ENCODE measurements around the gene LTA.
A peak's percentile ranks its signal among the peaks of the same experiment; 100 is the strongest.
"Not testable (repeated sequence)": the region's sequence is repeated elsewhere in the genome, so short reads cannot be mapped to it uniquely, and the experiment has no call there.

Gene LTA

DNA sequence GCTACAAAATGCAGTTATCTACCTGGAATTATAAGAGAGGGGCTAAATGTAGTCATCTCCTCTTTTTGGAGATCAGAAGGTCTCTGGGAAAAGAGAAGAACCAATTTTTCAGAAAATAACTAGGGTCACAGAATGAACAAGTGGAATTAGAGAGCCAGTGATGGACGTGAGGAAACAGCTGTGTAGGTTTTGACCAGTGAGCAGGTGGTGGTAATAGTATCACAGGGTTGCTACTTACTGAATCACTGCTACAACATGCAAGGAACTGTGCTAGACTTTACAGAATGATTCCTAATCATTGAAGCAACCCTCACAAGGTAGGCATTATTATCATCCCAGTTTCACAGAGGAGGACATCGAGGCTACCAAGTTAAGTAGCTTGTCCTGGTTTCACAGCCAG is 27.4 kb upstream of the LTA start:
- no peaks in the 10 kb centered on the region for H3K9me3 ChIP-seq (replicated peaks; ENCODE audit: low read length)
- no peak overlapping the region for H3K4me2 ChIP-seq (ENCODE audit: low read length)
- H3K27me3 ChIP-seq (ENCODE audit: control insufficient read depth, insufficient read depth, low read length): no peaks in the 10 kb centered on the region
- H3K9ac ChIP-seq (ENCODE audit: low read depth, low read length): no peak overlapping the region
- peaks cover 20% of the 10 kb centered on the region for H3K36me3 ChIP-seq (ENCODE audit: insufficient read depth, low read length)
- no peak overlapping the region for H3K4me3 ChIP-seq (ENCODE audit: low read length)
- H3K4me1 ChIP-seq (ENCODE audit: control insufficient read depth, insufficient read depth, low read length): peaks cover 29% of the 10 kb centered on the region

DNA sequence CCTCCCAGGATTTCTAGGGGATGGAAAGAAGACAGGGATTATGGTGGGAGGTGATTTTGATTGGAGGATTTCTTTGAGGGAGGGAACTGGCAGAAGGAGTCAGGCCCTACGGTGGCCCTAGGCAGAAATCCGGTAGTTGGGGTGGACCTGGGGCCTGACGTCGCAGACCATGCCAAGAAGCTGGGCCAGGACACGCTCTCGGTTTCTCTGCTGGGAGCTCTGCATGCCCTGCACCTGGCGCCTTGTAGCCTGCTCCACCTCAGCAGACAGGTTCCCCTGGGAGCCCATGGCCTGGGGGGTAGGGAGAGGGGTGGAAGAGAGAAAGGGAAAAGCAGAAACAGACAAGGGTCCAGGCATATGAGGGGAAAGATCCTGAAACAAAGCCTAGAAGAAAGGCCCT is 26.8 kb upstream of the LTA start:
- H3K4me2 ChIP-seq (ENCODE audit: low read length): no peak overlapping the region
- H3K4me1 ChIP-seq (ENCODE audit: control insufficient read depth, insufficient read depth, low read length): peaks cover 23% of the 10 kb centered on the region
- peak overlapping the region; percentile 54 for H3K9ac ChIP-seq (ENCODE audit: low read depth, low read length)
- peaks cover 14% of the 10 kb centered on the region for H3K36me3 ChIP-seq (ENCODE audit: insufficient read depth, low read length)
- no peak overlapping the region for H3K4me3 ChIP-seq (ENCODE audit: low read length)
- H3K9me3 ChIP-seq (replicated peaks; ENCODE audit: low read length): no peaks in the 10 kb centered on the region
- no peaks in the 10 kb centered on the region for H3K27me3 ChIP-seq (ENCODE audit: control insufficient read depth, insufficient read depth, low read length)

DNA sequence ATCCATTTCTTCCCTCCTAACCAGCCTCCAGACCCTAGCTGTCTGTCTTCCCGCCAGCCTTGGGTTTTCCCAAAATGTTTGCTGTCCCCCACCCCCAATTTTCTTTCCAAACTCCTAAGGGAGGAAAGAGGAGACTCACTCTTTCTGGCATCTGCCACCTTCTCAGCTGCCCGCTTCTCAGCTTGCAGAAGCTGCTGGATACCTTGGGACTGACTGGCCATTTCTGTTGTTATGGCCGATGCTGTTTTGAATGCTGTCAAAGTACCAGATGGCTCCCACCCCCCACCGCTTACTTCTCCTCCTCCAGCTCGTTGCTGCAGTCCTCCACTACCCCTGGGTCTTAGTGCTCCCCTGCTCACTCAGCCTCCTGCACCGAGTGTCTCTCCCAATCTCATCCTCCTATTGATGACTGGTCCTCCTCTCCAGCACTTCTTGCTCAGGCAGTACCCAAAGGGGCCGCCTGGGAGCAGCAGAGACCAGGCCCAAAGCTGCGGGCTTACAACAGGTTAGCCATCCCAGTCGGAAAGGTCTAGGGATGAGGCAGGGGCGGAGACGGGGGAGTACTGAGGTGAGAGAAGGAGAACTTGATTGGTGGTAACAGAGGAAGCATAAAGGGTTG is 25.6 kb upstream of the LTA start, which contains the start of gene ATP6V1G2:
ATP6V1G2 (minus strand) TSS at position 270 of the 619 bp plus-strand sequence; CDS start at position 221, 49 bp downstream.
- Histone ChIP-seq H3K36me3 (ENCODE audit: insufficient read depth, low read length) (peaks cover 14% of the 10 kb centered on the region), H3K9me3 (replicated peaks; ENCODE audit: low read length) (no peaks in the 10 kb centered on the region), H3K4me3 (ENCODE audit: low read length) (peak within 1 kb of the TSS; percentile 71), H3K9ac (ENCODE audit: low read depth, low read length) (peak within 1 kb of the TSS; percentile 93), H3K4me2 (ENCODE audit: low read length) (peak within 1 kb of the TSS; percentile 89), H3K4me1 (ENCODE audit: control insufficient read depth, insufficient read depth, low read length) (peaks cover 21% of the 10 kb centered on the region), H3K27me3 (ENCODE audit: control insufficient read depth, insufficient read depth, low read length) (no peaks in the 10 kb centered on the region)

DNA sequence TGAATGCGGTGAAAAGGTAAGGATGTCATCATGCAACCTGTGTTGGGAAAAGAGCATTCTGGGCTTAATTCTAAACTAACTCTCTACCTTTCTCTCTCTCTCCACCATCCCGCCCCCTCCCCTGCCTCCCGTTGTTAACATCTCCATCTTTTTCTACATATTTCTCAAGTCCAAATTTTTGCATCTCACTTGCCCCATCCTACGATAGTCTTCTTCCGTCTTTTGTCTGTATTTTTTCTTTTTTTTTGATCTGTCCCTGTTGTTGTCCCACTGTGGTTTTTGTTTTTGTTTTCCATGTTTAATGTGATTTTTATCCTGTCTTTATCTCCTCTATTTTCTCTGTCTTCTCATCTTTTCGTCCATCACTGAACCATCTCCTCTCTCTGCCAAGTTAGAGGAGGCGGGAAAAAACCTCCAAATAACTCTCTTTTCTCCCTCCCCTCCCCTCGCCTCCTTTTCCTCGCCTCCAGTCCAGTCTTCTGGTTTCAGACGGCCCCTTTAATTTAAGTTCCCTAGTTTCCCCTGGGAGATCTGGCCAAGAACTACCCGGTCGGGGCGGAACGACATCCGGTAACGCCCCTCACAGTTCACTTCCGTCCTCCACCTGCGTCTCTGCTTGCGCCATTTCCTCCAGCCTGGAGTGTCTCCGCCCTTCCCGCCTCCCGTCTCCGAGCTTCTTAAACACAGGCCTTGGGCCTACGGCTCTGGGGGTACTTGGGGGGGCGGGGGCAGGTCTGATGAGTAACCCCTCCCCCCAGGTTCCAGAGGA is 24.9 kb upstream of the LTA start, which contains the start of gene NFKBIL1:
NFKBIL1 (plus strand) TSS at position 651 of the 769 bp plus-strand sequence; CDS start at position 738, 87 bp downstream.
- peak within 1 kb of the TSS; percentile 89 for H3K4me2 ChIP-seq (ENCODE audit: low read length)
- H3K36me3 ChIP-seq (ENCODE audit: insufficient read depth, low read length): peaks cover 14% of the 10 kb centered on the region
- H3K4me3 ChIP-seq (ENCODE audit: low read length): peak within 1 kb of the TSS; percentile 71
- no peaks in the 10 kb centered on the region for H3K9me3 ChIP-seq (replicated peaks; ENCODE audit: low read length)
- peak within 1 kb of the TSS; percentile 93 for H3K9ac ChIP-seq (ENCODE audit: low read depth, low read length)
- no peaks in the 10 kb centered on the region for H3K27me3 ChIP-seq (ENCODE audit: control insufficient read depth, insufficient read depth, low read length)
- peaks cover 21% of the 10 kb centered on the region for H3K4me1 ChIP-seq (ENCODE audit: control insufficient read depth, insufficient read depth, low read length)

DNA sequence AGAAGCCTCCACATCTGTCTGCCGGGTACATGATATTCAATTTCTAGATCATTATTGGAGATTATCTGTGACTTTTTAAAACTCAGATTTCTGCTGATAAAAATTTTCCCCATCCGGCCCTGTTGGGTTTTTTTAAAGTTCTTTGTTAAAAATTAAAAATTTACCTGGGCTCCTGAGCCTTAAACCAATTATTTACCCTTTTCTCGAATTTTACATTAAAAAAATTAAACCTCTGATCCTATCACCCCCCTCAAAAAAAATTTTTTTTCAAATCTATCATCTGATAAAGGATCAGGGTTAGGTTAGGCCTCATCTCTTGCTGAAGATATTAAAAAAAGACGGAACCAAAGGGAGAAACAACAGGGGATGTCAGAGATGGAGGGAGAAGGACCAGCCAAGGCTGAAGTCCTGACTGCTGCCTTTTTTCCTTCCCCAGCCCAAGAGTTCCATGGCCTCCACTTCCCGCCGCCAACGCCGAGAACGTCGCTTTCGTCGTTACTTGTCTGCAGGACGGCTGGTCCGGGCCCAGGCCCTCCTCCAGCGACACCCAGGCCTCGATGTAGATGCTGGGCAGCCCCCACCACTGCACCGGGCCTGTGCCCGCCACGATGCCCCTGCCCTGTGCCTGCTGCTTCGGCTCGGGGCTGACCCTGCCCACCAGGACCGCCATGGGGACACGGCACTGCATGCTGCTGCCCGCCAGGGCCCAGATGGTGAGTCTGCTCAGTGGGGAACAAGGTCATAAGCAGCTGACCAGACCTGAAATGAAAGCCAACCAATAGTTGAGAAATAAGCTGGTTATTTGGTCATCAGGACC is 24.2 kb upstream of the LTA start:
- Histone ChIP-seq H3K9me3 (replicated peaks; ENCODE audit: low read length) (no peaks in the 10 kb centered on the region), H3K4me2 (ENCODE audit: low read length) (peak overlapping the region; percentile 89), H3K4me1 (ENCODE audit: control insufficient read depth, insufficient read depth, low read length) (peaks cover 18% of the 10 kb centered on the region), H3K4me3 (ENCODE audit: low read length) (peak overlapping the region; percentile 71), H3K27me3 (ENCODE audit: control insufficient read depth, insufficient read depth, low read length) (no peaks in the 10 kb centered on the region), H3K9ac (ENCODE audit: low read depth, low read length) (peak overlapping the region; percentile 93), H3K36me3 (ENCODE audit: insufficient read depth, low read length) (peaks cover 14% of the 10 kb centered on the region)

DNA sequence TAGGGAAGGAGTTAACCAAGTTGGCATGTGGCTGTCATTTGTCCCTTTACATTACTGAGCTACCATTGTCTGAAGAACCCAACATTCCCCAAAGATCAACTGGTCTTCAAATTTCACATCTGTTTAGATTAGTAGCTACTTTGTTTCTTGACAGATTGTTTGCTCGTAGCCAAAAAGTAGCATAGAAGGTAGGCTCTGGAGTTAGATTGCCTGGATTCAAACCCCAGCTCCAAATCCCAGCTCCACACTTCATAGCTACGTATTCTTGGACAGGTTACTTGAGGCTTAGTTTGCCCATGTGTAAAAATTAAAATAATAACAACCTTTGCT is 23.6 kb upstream of the LTA start:
- Histone ChIP-seq H3K9me3 (replicated peaks; ENCODE audit: low read length) (no peaks in the 10 kb centered on the region), H3K4me1 (ENCODE audit: control insufficient read depth, insufficient read depth, low read length) (peaks cover 16% of the 10 kb centered on the region), H3K4me3 (ENCODE audit: low read length) (peak overlapping the region; percentile 71), H3K36me3 (ENCODE audit: insufficient read depth, low read length) (peaks cover 14% of the 10 kb centered on the region), H3K4me2 (ENCODE audit: low read length) (peak overlapping the region; percentile 89), H3K9ac (ENCODE audit: low read depth, low read length) (peak overlapping the region; percentile 93), H3K27me3 (ENCODE audit: control insufficient read depth, insufficient read depth, low read length) (no peaks in the 10 kb centered on the region)

DNA sequence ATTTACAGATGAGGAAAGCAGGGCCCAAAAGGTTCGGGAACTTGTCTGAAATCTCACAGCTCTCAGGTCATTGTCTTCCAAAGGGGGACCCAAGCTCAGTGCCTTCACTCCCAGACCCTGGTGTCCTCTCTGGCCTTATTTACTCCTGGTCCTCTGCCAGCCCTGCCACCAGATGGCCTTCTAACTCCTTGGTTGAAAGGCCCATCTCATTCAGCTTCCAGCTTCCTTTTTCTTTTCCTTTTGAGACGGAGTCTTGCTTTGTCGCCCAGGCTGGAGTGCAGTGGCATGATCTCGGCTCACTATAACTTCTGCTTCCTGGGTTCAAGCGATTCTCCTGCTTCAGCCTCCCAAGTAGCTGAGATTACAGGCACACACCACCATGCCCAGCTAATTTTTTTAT is 20.7 kb upstream of the LTA start:
- peaks cover 10% of the 10 kb centered on the region for H3K4me1 ChIP-seq (ENCODE audit: control insufficient read depth, insufficient read depth, low read length)
- not testable (repeated sequence) for H3K4me3 ChIP-seq (ENCODE audit: low read length); H3K9ac ChIP-seq (ENCODE audit: low read depth, low read length); H3K9me3 ChIP-seq (replicated peaks; ENCODE audit: low read length); H3K27me3 ChIP-seq (ENCODE audit: control insufficient read depth, insufficient read depth, low read length); H3K4me2 ChIP-seq (ENCODE audit: low read length)
- peaks cover 22% of the 10 kb centered on the region for H3K36me3 ChIP-seq (ENCODE audit: insufficient read depth, low read length)

DNA sequence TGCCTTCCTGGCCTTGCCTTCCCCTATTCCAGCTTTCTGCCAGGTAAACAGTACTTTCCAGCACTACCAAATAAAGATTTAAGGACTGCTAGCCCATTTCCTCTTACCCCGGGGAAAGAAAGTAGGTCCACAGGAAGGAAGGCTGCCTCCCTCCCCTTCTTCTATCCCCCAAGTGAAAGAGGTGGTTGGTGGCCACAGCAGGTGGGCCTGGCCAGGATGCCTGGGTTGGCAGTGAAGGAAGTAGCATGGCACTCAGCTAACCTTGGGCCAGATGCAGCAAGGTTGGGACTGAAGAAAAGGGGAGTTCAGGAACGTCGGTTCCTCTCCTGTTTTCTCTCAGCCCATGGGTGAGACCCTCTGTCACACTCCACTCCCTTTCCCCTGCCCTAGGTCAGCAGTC is 15.8 kb upstream of the LTA start:
- peaks cover 30% of the 10 kb centered on the region for H3K36me3 ChIP-seq (ENCODE audit: insufficient read depth, low read length)
- H3K9ac ChIP-seq (ENCODE audit: low read depth, low read length): no peak overlapping the region
- H3K4me3 ChIP-seq (ENCODE audit: low read length): no peak overlapping the region
- H3K27me3 ChIP-seq (ENCODE audit: control insufficient read depth, insufficient read depth, low read length): no peaks in the 10 kb centered on the region
- no peaks in the 10 kb centered on the region for H3K9me3 ChIP-seq (replicated peaks; ENCODE audit: low read length)
- H3K4me1 ChIP-seq (ENCODE audit: control insufficient read depth, insufficient read depth, low read length): peaks cover 28% of the 10 kb centered on the region
- H3K4me2 ChIP-seq (ENCODE audit: low read length): no peak overlapping the region

DNA sequence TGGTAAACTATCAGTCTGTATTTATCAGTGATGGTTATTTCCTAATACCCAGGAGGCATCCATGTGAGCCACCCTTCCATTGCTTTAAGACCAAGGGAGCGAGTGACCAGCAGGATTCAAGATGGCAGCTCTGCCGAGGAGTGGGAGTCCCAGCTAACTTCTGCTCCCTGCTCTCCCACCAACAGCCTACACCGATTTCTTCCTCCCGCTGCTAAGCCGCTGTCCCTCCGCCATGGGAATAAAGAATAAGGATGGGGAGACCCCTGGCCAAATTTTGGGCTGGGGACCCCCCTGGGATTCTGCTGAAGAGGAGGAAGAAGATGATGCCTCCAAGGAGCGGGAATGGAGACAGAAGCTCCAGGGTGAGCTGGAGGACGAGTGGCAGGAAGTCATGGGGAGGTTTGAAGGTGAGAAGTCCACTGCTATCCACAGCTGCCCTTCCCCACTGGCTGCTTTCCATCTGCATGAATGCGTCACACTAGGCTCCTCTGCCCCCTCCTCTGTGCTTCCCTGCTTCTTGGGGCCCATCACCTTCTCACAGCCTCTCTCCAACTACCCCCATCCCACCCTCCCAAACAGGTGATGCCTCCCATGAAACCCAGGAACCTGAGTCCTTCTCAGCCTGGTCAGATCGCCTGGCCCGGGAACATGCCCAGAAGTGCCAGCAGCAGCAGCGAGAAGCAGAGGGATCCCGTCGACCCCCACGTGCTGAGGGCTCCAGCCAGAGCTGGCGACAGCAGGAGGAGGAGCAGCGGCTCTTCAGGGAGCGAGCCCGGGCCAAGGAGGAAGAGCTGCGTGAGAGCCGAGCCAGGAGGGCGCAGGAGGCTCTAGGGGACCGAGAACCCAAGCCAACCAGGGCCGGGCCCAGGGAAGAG is 14.4 kb upstream of the LTA start:
- Histone ChIP-seq H3K27me3 (ENCODE audit: control insufficient read depth, insufficient read depth, low read length) (no peaks in the 10 kb centered on the region), H3K4me1 (ENCODE audit: control insufficient read depth, insufficient read depth, low read length) (peaks cover 31% of the 10 kb centered on the region), H3K4me3 (ENCODE audit: low read length) (no peak overlapping the region), H3K4me2 (ENCODE audit: low read length) (no peak overlapping the region), H3K9ac (ENCODE audit: low read depth, low read length) (no peak overlapping the region), H3K9me3 (replicated peaks; ENCODE audit: low read length) (no peaks in the 10 kb centered on the region), H3K36me3 (ENCODE audit: insufficient read depth, low read length) (peaks cover 30% of the 10 kb centered on the region)

DNA sequence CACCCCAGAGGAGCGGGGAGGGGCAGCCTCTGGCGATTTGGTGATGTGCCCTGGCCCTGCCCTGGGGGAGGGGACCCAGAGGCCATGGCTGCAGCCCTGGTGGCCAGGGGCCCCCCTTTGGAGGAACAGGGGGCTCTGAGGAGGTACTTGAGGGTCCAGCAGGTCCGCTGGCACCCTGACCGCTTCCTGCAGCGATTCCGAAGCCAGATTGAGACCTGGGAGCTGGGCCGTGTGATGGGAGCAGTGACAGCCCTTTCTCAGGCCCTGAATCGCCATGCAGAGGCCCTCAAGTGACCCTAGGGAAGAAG is 13.8 kb upstream of the LTA start:
- no peak overlapping the region for H3K4me2 ChIP-seq (ENCODE audit: low read length)
- no peak overlapping the region for H3K4me3 ChIP-seq (ENCODE audit: low read length)
- H3K36me3 ChIP-seq (ENCODE audit: insufficient read depth, low read length): peaks cover 30% of the 10 kb centered on the region
- H3K9me3 ChIP-seq (replicated peaks; ENCODE audit: low read length): no peaks in the 10 kb centered on the region
- no peak overlapping the region for H3K9ac ChIP-seq (ENCODE audit: low read depth, low read length)
- peaks cover 37% of the 10 kb centered on the region for H3K4me1 ChIP-seq (ENCODE audit: control insufficient read depth, insufficient read depth, low read length)
- no peaks in the 10 kb centered on the region for H3K27me3 ChIP-seq (ENCODE audit: control insufficient read depth, insufficient read depth, low read length)
